Lower leg skin (tissue), 3 donors: ENCODE data around the gene FAM204A.

ENCODE experiments used
- CTCF ChIP-seq, 3 donors: fragments of 450-650 bp; IDR thresholded peaks; one replicate each; pipeline ENCODE4 v1.5.1; 2016; ENCODE audit warnings: antibody characterized with exemption in 3 of 3, mild to moderate bottlenecking in 3 of 3, moderate library complexity in 2 of 3
- POLR2A ChIP-seq, 2 donors: fragments of 450-650 bp; IDR thresholded peaks; one replicate each; pipeline ENCODE4 v1.6.1; 2016 to 2017; ENCODE audit warnings: antibody characterized with exemption in 2 of 2, mild to moderate bottlenecking in 1 of 2, moderate library complexity in 1 of 2

DNA sequence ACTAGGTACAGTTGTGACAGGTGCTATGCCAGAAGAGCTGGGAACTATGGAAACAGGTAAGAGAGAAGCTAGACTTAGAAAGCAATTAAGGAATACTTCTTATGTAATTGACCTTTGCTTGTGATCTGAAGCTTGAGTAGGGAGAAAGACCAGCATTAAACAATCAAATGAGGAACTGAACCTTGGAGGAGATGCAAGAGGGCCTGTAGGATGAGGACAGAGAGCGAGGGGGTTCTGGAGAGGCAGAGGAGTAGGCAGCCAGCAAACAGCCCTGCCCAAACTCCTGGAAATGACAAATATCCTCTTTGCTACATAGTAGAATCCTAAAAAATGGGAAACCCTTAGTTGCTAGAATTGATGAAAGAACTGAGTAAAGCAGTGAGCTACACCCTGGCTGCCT lies 41.6 kb upstream of the FAM204A start:
- TF ChIP-seq CTCF (IDR thresholded peaks at IDR 0.05), result no peak
- no peak for TF ChIP-seq POLR2A (IDR thresholded peaks at IDR 0.05)
